GOT3 (cell line): ENCODE measurements around the gene AIDA.
A peak's percentile ranks its signal among the peaks of the same experiment; 100 is the strongest.
"Not testable (repeated sequence)": the region's sequence is repeated elsewhere in the genome, so short reads cannot be mapped to it uniquely, and the experiment has no call there.

Experiments
- DNase-seq: peaks from one replicate; lab custom pipeline; 2025; ENCODE audit warnings: mixed read lengths; lab: John Stamatoyannopoulos, UW

AIDA gene, protein sequence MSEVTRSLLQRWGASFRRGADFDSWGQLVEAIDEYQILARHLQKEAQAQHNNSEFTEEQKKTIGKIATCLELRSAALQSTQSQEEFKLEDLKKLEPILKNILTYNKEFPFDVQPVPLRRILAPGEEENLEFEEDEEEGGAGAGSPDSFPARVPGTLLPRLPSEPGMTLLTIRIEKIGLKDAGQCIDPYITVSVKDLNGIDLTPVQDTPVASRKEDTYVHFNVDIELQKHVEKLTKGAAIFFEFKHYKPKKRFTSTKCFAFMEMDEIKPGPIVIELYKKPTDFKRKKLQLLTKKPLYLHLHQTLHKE

DNA sequence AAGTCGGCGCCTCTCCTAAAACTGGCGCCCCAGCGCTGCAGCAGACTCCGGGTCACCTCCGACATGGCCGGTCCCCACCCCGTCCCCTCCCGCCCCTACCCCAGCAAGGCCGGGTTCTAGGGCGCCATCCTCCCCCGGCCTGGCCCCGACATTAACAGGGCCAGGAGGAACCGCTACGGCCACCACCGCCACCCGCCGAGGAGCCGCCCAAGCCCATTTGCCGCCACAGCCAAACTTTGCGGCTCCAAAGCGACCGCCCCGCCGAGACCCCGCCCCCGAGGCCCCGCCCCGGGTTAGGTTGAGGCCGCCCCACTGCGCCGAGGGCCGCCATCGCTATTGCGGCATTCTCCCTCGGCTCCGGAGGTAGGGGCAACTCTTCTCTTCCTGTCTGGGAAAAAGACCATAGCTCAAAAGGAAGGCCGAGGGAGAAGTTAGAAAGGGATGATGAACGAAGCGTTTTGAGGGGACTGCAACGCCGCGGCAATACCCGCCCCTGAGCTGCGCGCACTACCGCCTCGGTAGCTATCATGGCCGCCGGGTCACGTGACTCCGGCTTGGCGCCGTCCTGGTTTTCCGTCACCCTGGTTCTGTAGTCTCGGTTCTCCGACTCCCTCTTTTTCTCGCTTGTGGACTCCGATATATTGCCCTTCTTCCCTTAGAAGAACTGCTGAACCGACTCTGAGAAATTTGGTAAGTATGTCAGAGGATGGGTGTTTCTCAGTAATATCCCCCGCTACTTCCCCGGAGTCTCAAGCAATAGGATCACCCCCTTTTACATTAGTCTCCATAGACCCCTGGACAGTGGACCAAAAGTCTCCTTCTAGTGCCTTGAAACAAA lies at the start of gene AIDA, which contains the start of gene BROX:
AIDA (minus strand) TSS at position 239 of the 838 bp plus-strand sequence; CDS start at position 65, 174 bp downstream.
BROX (plus strand) TSS at position 312 of the 838 bp plus-strand sequence. CDS start 3,136 bp downstream, outside the sequence.
- DNase-seq = peak; percentile 86

DNA sequence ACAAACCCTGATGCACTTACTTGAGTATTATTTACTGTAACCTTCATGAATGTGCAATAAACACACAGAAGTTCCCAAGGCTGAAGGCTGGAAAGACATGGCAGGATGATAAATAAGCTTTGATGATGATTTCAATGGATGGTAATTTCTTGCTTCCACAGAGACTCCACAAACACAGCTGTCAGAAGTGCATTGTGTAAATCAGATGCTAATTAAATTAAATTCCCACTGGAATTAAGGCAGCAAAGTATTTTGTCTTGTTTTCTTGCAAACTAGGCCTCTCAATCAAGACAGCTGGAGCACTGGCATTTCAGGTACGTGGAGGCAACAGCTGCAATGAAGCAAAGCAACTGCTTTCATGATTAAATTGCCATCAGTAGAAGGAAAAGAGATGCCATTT lies 48.8 kb upstream of the AIDA start:
- DNase-seq = no peak

DNA sequence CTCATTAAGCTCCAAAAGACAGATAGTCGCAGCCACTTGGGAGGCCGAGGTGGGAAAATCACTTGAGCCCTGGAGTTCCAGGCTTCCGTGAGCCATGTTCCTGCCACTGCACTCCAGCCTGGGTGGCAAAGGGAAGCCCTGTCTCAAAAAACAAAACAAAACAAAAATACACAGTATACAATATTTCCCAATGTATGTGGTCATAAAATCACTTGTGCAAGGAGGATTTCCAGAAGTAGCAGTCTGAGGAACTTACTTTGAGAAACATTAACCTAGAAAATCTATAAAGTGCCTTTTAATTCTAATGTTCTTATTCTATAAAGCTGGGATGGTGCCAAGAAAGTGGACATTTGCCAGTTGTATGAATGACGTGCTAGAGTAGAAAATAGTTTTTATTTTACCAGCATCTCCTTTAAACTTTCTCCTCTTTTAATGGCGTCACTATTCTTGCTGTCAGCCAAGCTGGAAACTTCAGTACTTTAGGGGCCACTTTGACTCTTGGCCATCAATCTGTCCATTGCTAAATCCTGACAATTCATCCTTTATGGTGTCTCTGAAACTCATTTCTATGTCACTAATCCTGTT lies 47.3 kb upstream of the AIDA start:
- no peak for DNase-seq

GRCh38 chr1:222757646-222758268 lies 45.5 kb upstream of the AIDA start:
- DNase-seq = no peak

DNA sequence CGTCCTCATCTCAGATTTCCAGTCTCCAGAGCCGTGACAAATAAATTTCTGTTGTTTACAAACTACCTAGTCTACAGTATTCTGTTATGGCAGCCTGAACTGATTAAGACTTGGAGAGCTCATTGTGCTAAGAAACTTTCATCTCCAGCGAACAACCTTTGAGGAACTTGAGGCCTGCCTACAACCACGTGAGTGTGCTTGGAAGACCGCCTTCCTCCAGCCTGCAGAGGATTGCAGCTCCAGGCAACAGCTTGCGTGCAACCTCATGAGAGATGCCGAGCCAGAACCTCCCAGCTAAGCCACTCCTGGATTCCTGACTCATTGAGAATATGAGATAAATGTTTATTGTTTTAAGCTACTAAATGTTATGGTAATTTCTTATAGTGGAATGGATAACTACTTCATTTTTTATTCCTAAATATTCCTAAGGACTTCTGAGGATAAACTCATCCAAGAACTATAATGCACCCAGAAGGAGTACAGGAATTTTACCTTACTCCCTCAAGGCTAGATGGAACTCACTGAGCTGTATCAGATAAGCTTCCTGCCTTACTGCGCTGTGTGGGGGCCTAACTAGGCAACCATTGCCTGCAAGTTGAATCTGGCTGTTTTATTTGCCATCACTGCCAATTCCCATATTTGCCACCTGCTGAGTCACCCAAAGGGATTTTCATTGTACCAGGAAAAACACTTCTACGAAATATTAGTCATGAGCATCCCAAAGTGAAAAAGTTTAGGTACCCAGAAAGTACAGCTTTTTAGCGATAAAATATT lies 42.3 kb upstream of the AIDA start:
- DNase-seq = peak; percentile 76

- no peak for DNase-seq
These were observed 39.0 kb upstream of the AIDA start for GRCh38 chr1:222751255-222751654.

- DNase-seq = no peak
These were observed 38.4 kb upstream of the AIDA start for GRCh38 chr1:222750651-222751050.

- DNase-seq = no peak
These were observed 37.6 kb upstream of the AIDA start for GRCh38 chr1:222749927-222750326.

- DNase-seq = not testable (repeated sequence)
These were observed 29.6 kb upstream of the AIDA start for GRCh38 chr1:222741630-222742457.

- no peak for DNase-seq
These were observed 27.6 kb upstream of the AIDA start for GRCh38 chr1:222739929-222740328.

DNA sequence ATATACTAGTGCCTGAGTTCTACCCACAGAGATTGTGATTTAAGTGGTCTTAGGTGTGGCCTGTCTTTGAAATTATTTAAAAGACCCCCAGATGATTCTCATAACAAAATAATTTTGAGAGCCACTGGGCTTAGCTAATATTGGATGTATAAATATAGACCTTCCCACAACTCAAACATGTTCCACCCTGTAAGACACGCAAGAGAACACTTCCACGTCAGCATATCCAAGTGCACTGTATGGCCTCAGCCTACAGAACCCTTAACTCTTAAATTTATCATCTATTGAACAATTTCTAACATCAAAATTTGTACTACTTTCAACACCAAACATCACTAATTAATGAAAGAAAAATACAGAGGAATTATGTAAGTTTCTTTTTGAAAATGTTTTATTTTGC lies 27.2 kb upstream of the AIDA start:
- DNase-seq = no peak

- no peak for DNase-seq
These were observed 24.7 kb upstream of the AIDA start, which contains the start of gene FAM177B for GRCh38 chr1:222736972-222737371. TSS of gene FAM177B (plus strand) at chr1:222737202. CDS start at chr1:222746546, 9,344 bp downstream.

DNA sequence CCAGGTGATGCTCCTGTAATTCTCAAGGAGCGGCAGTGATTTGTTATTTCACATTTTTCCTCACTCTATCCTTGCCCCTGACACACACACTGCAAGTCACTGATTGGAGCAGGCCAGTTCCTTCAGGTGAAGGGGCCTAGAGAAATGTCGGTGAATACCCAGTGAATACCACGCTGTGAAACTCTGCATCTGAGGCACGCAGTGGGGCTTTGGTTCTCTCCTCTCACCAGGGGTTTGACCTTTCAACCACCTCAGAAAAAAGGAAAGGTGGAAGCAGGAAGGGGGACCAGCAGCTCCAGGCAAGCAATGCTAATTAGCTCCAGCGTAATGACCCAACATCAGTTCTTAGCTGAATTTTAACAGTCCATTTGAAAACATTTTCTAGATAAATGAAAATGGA lies 24.2 kb upstream of the AIDA start:
- DNase-seq = no peak

DNA sequence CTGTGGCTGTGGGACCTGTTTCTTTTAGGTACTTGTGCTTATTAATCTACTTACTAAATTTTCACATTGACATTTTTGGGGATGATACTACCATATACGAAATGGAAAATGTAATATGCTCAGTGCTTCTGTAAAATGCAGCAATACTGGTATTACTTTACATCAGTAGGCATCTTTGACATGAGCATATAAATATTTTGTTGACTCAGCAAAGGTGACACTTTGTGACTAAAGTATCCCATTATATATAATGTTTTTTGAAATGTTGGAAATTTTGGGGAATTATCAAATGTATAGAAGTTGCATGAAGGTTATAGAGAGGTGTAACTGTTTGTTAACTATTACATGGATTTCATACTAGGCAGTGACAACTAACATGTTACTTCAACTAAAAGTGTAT lies 22.4 kb upstream of the AIDA start:
- no peak for DNase-seq

- no peak for DNase-seq
These were observed 20.2 kb upstream of the AIDA start for GRCh38 chr1:222732216-222733159.

DNA sequence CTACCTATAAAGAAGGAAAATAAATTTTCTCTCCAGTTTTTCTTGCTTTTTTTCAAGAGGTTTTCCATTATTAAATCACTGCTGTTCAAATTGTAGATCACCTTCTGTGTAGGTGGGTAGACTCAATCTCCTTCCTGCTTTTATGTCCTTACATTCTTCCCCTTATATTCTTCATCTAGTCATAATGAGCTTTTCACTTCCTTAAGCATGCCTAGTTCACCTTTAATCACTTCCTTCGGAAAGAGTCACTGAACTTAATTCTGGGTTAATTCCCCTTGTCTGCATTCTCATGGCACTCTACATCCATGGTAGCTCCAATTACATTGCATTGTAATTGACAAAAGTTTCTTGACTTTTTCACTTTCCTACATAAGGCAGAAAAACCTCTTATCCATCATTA lies 18.6 kb upstream of the AIDA start:
- DNase-seq = no peak

- DNase-seq = no peak
These were observed 16.5 kb upstream of the AIDA start for GRCh38 chr1:222728746-222729145.

GRCh38 chr1:222716393-222716792 lies 4.1 kb upstream of the AIDA start:
- DNase-seq = no peak
